Loucy (cell line): ENCODE data around the gene METAP1D.

Experiments used
- H2AFZ ChIP-seq: fragments of 200-600 bp; sonication (generic); 2 replicates; pipeline ENCODE4 v1.6.0; 2016; ENCODE audit warnings: antibody characterized with exemption, mild to moderate bottlenecking, low read length, moderate library complexity
- H3F3A ChIP-seq: fragments of 200-600 bp; 2 replicates; pipeline ENCODE4 v1.6.0; 2016; ENCODE audit warnings: antibody characterized with exemption, low read depth, mild to moderate bottlenecking
- H3K27me3 ChIP-seq: fragments of 200-600 bp; sonication (generic); 2 replicates; pipeline ENCODE4 v1.6.1; 2014; ENCODE audit warnings: low read length, mild to moderate bottlenecking; ENCODE audit not compliant: insufficient read depth, poor library complexity, severe bottlenecking
- H3K36me3 ChIP-seq: fragments of 200-600 bp; sonication (generic); 2 replicates; pipeline ENCODE4 v1.6.1; 2016; ENCODE audit warnings: low read length; ENCODE audit not compliant: insufficient read depth
- H3K4me1 ChIP-seq: fragments of 200-600 bp; sonication (generic); 2 replicates; pipeline ENCODE4 v1.5.1; 2014; ENCODE audit warnings: low read length, mild to moderate bottlenecking; ENCODE audit not compliant: insufficient read depth, poor library complexity, severe bottlenecking
- H3K4me2 ChIP-seq: fragments of 200-600 bp; sonication (generic); 2 replicates; pipeline ENCODE4 v1.6.0; 2014; ENCODE audit warnings: antibody characterized with exemption, low read length, low read depth, mild to moderate bottlenecking; ENCODE audit not compliant: poor library complexity, severe bottlenecking
- H3K4me3 ChIP-seq: fragments of 200-600 bp; sonication (generic); 2 replicates; pipeline ENCODE4 v1.5.1; 2014; ENCODE audit warnings: low read length, mild to moderate bottlenecking, mixed read lengths; ENCODE audit not compliant: poor library complexity, severe bottlenecking
- H3K79me2 ChIP-seq: fragments of 200-600 bp; sonication (generic); 2 replicates; pipeline ENCODE4 v1.6.1; 2014; ENCODE audit warnings: low read length; ENCODE audit not compliant: insufficient read depth
- H3K9ac ChIP-seq: fragments of 200-600 bp; sonication (generic); 2 replicates; pipeline ENCODE4 v1.6.0; 2014; ENCODE audit warnings: mild to moderate bottlenecking, low read depth, low read length, moderate library complexity; ENCODE audit not compliant: poor library complexity, severe bottlenecking
- H3K9me2 ChIP-seq: fragments of 200-600 bp; sonication (generic); replicated peaks from 2 replicates; pipeline ENCODE4 v1.6.1; 2016; ENCODE audit warnings: low read depth, low read length, mixed read lengths
- H3K9me3 ChIP-seq: fragments of 200-600 bp; sonication (generic); 2 replicates; pipeline ENCODE4 v1.6.1; 2014; ENCODE audit warnings: mild to moderate bottlenecking, antibody characterized with exemption, low read length, low read depth; ENCODE audit not compliant: insufficient read depth
- H4K20me1 ChIP-seq: fragments of 200-600 bp; sonication (generic); 2 replicates; pipeline ENCODE4 v1.6.0; 2014; ENCODE audit warnings: antibody characterized with exemption, low read length, mild to moderate bottlenecking; ENCODE audit not compliant: insufficient read depth, poor library complexity, severe bottlenecking
- CTCF ChIP-seq: fragments of 200-600 bp; sonication (generic); conservative IDR thresholded peaks from 2 replicates; pipeline ENCODE4 v1.5.1; 2014; ENCODE audit warnings: mild to moderate bottlenecking, antibody characterized with exemption, low read length
- EZH2phosphoT487 ChIP-seq: fragments of 200-600 bp; IDR thresholded peaks from 2 replicates; pipeline ENCODE4 v1.6.1; 2018; ENCODE audit warnings: antibody characterized with exemption, mild to moderate bottlenecking, moderate library complexity, borderline replicate concordance

The METAP1D gene

DNA sequence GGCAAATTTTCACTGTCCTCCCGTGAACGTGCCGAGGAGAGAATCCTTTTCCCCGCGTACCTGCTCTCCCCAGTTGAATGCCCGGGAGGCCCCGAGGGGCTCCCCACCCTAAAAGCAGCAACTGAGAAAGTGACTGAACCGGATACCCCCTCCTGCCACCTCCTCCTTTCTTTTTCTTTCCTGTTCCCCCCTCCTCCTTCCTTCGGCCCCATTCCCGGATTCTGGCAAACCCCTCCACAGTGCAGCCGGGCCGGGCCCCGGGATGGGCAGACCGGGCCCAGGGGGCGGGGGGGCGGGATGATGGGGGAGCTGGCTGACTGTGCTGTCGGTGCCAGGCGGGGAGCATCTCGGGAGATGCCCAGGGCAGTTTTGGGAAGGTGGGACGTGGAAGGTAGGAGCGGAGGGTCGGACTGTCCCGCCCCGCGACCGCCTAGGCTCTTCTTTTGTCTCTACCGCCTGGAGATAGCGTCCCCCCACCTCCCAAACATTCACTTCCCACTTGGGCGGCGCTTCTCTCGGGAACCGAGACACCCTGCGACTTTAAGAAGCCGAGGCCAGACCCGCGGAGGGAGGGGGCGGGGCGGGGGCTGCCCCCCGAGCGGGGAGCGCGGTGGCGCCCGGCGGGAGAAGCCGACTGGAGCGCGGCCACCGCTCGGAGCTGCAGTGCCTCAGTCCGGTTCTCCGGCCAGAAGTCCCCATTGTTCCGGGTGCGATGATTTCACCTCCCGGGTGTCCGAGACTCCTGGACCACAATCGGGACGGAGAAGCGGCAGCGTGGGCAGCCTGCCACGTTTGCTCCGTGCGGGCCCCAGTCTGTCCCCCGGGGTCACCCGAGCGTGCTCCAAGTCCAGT is 94.8 kb downstream of the METAP1D start:
- Histone ChIP-seq H3K4me2 (peak overlapping the region; percentile 87), H3K79me2 (no peaks in the 10 kb centered on the region), H3K4me3 (peak overlapping the region; percentile 84), H3F3A (no peaks in the 10 kb centered on the region; the same call in 1 of the 2 replicates), H2AFZ (peak overlapping the region; percentile 94), H3K9me3 (no peaks in the 10 kb centered on the region), H3K9me2 (no peaks in the 10 kb centered on the region), H4K20me1 (no peaks in the 10 kb centered on the region), H3K27me3 (peaks cover 27% of the 10 kb centered on the region), H3K36me3 (no peaks in the 10 kb centered on the region), H3K4me1 (peaks cover 8% of the 10 kb centered on the region), H3K9ac (peak overlapping the region; percentile 57)
- TF ChIP-seq CTCF (no peak), EZH2phosphoT487 (no peak)

DNA sequence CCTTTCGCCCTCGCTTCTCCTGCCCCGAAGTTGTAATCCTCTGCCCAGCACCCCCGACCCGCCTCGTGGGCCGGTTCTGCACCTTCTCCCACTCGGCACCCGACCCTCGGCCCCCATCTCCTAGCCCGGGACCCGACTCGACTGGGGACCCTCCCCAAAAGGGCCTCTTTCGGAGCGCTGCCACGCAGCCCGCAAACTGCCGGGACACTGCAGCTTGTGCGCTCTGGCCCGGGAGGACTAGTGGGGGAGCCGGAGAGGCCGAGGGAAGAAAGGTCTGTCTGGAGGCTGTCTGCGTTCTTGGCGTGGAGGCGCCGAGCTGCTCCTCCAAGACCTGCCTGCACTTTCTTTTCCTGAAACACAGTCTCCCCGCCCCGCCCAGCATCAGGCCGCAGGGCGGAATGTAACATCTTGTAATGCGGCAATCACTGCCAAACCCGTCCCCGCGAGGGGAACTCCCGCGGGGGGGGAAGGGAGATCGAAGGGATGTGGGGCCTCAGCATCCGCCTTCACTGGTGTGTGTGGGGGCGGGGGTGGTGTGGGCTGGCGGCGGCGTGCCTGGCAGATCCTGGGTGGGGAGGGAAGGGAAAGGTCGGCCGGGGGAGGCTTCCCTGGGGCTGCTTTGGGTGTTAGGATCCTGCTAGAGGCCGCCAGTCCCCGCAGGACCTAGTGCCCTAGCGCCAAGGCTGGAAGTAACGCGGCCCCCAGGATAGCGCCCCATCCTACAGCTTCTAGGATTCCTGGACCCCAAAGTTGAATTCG is 95.6 kb downstream of the METAP1D start:
- Histone ChIP-seq H3K9me3 (no peaks in the 10 kb centered on the region), H3K4me1 (peaks cover 8% of the 10 kb centered on the region), H3K79me2 (no peaks in the 10 kb centered on the region), H3K36me3 (no peaks in the 10 kb centered on the region), H2AFZ (peak overlapping the region; percentile 94), H3K9me2 (no peaks in the 10 kb centered on the region), H3K27me3 (peaks cover 27% of the 10 kb centered on the region), H4K20me1 (no peaks in the 10 kb centered on the region), H3K4me2 (peak overlapping the region; percentile 87), H3F3A (no peaks in the 10 kb centered on the region; the same call in 1 of the 2 replicates), H3K9ac (peak overlapping the region; percentile 57), H3K4me3 (peak overlapping the region; percentile 84)
- TF ChIP-seq CTCF: no peak
- TF ChIP-seq EZH2phosphoT487: no peak

GRCh38 chr2:172095905-172096625 is 96.3 kb downstream of the METAP1D start:
- Histone ChIP-seq H3K4me1 (peaks cover 8% of the 10 kb centered on the region), H3K36me3 (no peaks in the 10 kb centered on the region), H2AFZ (peak overlapping the region; percentile 94), H3K79me2 (no peaks in the 10 kb centered on the region), H3K9me2 (no peaks in the 10 kb centered on the region), H4K20me1 (no peaks in the 10 kb centered on the region), H3K9me3 (no peaks in the 10 kb centered on the region), H3K4me2 (peak overlapping the region; percentile 87), H3K27me3 (peaks cover 27% of the 10 kb centered on the region), H3F3A (no peaks in the 10 kb centered on the region; the same call in 1 of the 2 replicates), H3K4me3 (peak overlapping the region; percentile 84), H3K9ac (peak overlapping the region; percentile 57)
- TF ChIP-seq CTCF (peak; percentile 71), EZH2phosphoT487 (no peak)
